ENCODE measurements around the gene CNBD2. TPM values are rescaled to one million over a fixed set of nuclear protein-coding genes. Genes with fewer than 3 reads are reported as not detected.
"Not testable (repeated sequence)": the region's sequence is repeated elsewhere in the genome, so short reads cannot be mapped to it uniquely, and the experiment has no call there.

CNBD2 gene
- total RNA-seq, 2 donors from 2014 or later = 5.0 to 5.1 TPM

DNA sequence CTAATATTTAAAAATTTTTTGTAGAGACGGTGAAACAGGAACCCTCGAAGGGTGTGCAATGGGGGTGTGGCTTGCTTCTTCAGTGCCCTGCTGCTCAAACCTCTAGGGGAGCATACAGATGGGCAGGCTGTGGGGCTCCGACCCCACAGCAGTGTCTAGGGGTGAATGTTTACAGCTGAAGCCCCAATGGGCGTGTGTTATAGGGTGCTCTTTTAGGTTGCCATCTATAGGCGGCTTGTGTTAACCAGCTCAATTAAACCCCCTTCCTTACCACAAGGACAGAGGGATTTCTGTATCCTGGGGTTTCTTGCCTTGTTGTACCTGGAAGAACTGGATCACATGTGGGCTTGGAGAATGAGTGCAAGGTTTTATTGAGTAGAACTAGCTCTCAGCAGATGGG is 109.4 kb downstream of the CNBD2 start:
- H3K27me3 Mint-ChIP-seq = not testable (repeated sequence)

GRCh38 chr20:36079486-36079885 is 111.1 kb downstream of the CNBD2 start:
- H3K4me1 Mint-ChIP-seq = no peaks in the 10 kb centered on the region
- H3K36me3 Mint-ChIP-seq (ENCODE audit: low read depth) = no peaks in the 10 kb centered on the region
- peaks cover 10% of the 10 kb centered on the region for H3K27me3 Mint-ChIP-seq
- H3K9me3 Mint-ChIP-seq = no peaks in the 10 kb centered on the region
- H3K27ac Mint-ChIP-seq = no peak overlapping the region
- no peak for ATAC-seq (replicated peaks)
- H3K4me3 Mint-ChIP-seq = no peak overlapping the region

More for the DNA sequence above, 109.4 kb downstream of the CNBD2 start:
- not testable (repeated sequence) for H3K4me1 Mint-ChIP-seq; H3K4me3 Mint-ChIP-seq; ATAC-seq (replicated peaks); H3K9me3 Mint-ChIP-seq; H3K36me3 Mint-ChIP-seq (ENCODE audit: low read depth); H3K27ac Mint-ChIP-seq

- not testable (repeated sequence) for H3K4me3 Mint-ChIP-seq; H3K27ac Mint-ChIP-seq; H3K36me3 Mint-ChIP-seq (ENCODE audit: low read depth); H3K9me3 Mint-ChIP-seq; H3K4me1 Mint-ChIP-seq; ATAC-seq (replicated peaks)
- H3K27me3 Mint-ChIP-seq = peaks cover 14% of the 10 kb centered on the region
Measured at GRCh38 chr20:36079984-36080383, 111.6 kb downstream of the CNBD2 start.

Other genes starting within 250 kb of the CNBD2 start
- 100 to 1,000 TPM; 295 to 359 TPM for gene RBM39, start 226.3 kb upstream of the CNBD2 start, total RNA-seq
- 10 to 100 TPM; 70.3 to 73.0 TPM for gene PHF20, start 196.6 kb upstream of the CNBD2 start, total RNA-seq
- gene SCAND1, start 14.1 kb upstream of the CNBD2 start, total RNA-seq = 10 to 100 TPM; 20.9 to 32.7 TPM
- 1 to 10 TPM in 1 of 2 donors, under 1 TPM in 1; 0.26 to 1.0 TPM for gene EPB41L1, start 186.2 kb downstream of the CNBD2 start, total RNA-seq